C4-2B (cell line): Measurements from ENCODE around the gene GDF11.
A peak's percentile ranks its signal among the peaks of the same experiment; 100 is the strongest.

Experiments used
- H3K27ac ChIP-seq: fragments of 450-650 bp; 2 replicates; pipeline ENCODE4 v1.5.1; 2017
- CTCF ChIP-seq: fragments of 450-650 bp; conservative IDR thresholded peaks from 2 replicates; pipeline ENCODE4 v1.5.1; 2017; ENCODE audit warnings: mild to moderate bottlenecking
- ZFX ChIP-seq: fragments of 450-650 bp; IDR thresholded peaks from 2 replicates; pipeline ENCODE4 v1.6.1; 2017

The GDF11 gene

GRCh38 chr12:55716582-55716957 is 26.4 kb upstream of the GDF11 start:
- peak overlapping the region; percentile 74 for H3K27ac ChIP-seq
- no peak for TF ChIP-seq CTCF
- TF ChIP-seq ZFX, result no peak

GRCh38 chr12:55717011-55718007 is 25.6 kb upstream of the GDF11 start:
- TF ChIP-seq ZFX (no peak), CTCF (no peak)
- peak overlapping the region; percentile 74 for H3K27ac ChIP-seq

- no peak overlapping the region for H3K27ac ChIP-seq
- TF ChIP-seq CTCF, result no peak
- no peak for TF ChIP-seq ZFX
These were observed 24.9 kb upstream of the GDF11 start for GRCh38 chr12:55718015-55718414.

- TF ChIP-seq CTCF, result no peak
- no peak for TF ChIP-seq ZFX
- H3K27ac ChIP-seq, result no peak overlapping the region
These were observed 24.2 kb upstream of the GDF11 start for GRCh38 chr12:55718624-55719275.

GRCh38 chr12:55719371-55719770 is 23.6 kb upstream of the GDF11 start:
- TF ChIP-seq ZFX, result no peak
- no peak for TF ChIP-seq CTCF
- H3K27ac ChIP-seq, result no peak overlapping the region

- H3K27ac ChIP-seq, result no peak within 1 kb of the TSS
- TF ChIP-seq CTCF, result no peak
- no peak for TF ChIP-seq ZFX
These were observed 22.8 kb upstream of the GDF11 start, which contains the start of gene RDH5 for GRCh38 chr12:55720071-55720564. Gene RDH5 (plus strand): TSS chr12:55720393. CDS start chr12:55721185, 792 bp downstream.

GRCh38 chr12:55720894-55721444 is 22.0 kb upstream of the GDF11 start:
- no peak for TF ChIP-seq ZFX
- peak; percentile 73 for TF ChIP-seq CTCF
- no peak overlapping the region for H3K27ac ChIP-seq
